Epithelial cell of esophagus (primary cell): ENCODE measurements around the gene ZNF600.
"Not testable (repeated sequence)": the region's sequence is repeated elsewhere in the genome, so short reads cannot be mapped to it uniquely, and the experiment has no call there.

Source experiments
- DNase-seq: peaks from one replicate; pipeline ENCODE4 v3.0.0; 2010; ENCODE audit warnings: low read depth
- H3K4me3 ChIP-seq: 2 replicates; pipeline ENCODE4 v1.5.1; 2011; ENCODE audit warnings: mild to moderate bottlenecking, low read length, control low read depth
- CTCF ChIP-seq: IDR thresholded peaks from 2 replicates; pipeline ENCODE4 v1.5.1; 2011; ENCODE audit warnings: low read depth, mild to moderate bottlenecking, low read length, control low read depth, inconsistent platforms; ENCODE audit not compliant: insufficient read depth; ENCODE audit errors: missing control alignments

ZNF600 gene

DNA sequence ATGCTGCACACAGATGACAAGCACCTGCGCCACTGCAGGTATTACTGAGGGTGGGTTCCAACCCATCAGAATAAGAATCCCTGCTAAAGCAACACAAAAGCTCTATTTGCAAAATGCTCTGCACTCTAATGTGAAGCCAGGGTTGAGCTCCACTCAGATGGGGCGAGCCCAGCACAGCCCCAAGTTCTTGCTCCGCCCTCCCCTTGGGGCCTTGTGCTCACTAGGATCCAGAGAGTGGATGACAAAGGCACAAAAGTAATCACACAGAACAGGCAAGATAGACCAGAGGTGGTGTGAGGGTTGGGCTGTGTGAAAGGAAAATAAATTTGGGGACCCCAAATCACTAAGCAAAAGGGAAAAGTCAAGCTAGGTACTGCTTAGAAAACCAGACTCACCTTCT lies 43.5 kb downstream of the ZNF600 start:
- no peak for DNase-seq
- TF ChIP-seq CTCF: no peak
- no peak overlapping the region for H3K4me3 ChIP-seq

DNA sequence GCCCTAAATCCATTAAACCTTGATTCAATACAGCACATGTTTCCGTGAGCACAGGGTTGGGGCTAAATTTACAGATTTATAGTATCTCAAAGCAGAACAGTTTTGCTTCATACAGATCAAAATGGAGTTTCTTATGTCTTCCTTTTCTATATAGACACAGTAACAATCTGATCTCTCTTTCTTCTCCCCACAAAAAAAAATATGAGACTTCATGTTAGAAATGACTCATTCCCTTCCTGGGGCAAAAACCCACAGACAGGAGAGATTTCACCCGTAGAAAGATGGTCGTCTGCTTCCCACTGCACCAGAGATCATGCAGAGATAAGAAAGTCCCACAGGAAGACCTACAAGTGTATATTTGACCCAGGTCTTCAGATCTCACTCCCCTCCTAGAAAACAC lies 44.1 kb downstream of the ZNF600 start:
- no peak for DNase-seq
- no peak overlapping the region for H3K4me3 ChIP-seq
- no peak for TF ChIP-seq CTCF

GRCh38 chr19:52741951-52742485 lies 44.6 kb downstream of the ZNF600 start:
- no peak for TF ChIP-seq CTCF
- no peak for DNase-seq
- no peak overlapping the region for H3K4me3 ChIP-seq

DNA sequence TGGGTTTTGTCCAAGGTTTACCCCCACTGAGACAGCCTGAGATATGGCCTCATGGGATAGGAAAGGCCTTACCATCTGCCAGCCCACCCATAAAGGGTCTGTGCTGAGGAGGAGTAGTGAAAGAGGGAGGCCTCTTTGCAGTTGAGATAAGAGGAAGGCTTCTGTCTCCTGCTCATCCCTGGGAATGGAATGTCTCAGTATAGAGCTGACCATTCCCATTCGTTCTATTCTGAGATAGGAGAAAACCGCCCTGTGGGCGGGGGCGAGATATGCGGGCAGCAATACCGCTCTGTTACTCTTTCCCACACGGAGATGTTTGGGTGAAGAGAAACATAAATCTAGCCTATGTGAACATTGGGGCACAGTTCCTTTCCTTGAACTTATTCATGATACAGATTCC lies 45.2 kb downstream of the ZNF600 start:
- H3K4me3 ChIP-seq, DNase-seq: not testable (repeated sequence)

DNA sequence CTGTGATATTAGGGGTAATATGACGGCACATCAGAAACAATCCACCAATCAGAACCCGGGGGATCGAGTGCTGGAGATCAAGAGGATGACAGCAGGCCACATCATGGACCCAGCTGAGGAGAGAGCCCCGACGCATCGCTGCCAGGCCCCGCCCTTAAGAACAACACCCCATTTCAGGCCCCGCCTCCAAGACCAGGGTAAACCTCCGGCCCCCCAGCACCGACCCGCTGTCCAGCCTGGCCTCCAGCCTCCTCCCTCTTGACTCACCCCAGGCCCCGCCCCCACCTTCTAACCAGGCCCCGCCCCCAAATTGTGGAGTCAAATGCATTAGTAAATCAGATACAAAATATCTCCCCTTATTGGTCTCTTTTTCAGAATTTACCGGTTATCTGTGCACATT lies 47.0 kb downstream of the ZNF600 start:
- DNase-seq: no peak
- no peak overlapping the region for H3K4me3 ChIP-seq
- TF ChIP-seq CTCF: no peak

GRCh38 chr19:52735734-52736133 lies 50.9 kb downstream of the ZNF600 start:
- no peak overlapping the region for H3K4me3 ChIP-seq
- DNase-seq: no peak
- TF ChIP-seq CTCF: no peak

DNA sequence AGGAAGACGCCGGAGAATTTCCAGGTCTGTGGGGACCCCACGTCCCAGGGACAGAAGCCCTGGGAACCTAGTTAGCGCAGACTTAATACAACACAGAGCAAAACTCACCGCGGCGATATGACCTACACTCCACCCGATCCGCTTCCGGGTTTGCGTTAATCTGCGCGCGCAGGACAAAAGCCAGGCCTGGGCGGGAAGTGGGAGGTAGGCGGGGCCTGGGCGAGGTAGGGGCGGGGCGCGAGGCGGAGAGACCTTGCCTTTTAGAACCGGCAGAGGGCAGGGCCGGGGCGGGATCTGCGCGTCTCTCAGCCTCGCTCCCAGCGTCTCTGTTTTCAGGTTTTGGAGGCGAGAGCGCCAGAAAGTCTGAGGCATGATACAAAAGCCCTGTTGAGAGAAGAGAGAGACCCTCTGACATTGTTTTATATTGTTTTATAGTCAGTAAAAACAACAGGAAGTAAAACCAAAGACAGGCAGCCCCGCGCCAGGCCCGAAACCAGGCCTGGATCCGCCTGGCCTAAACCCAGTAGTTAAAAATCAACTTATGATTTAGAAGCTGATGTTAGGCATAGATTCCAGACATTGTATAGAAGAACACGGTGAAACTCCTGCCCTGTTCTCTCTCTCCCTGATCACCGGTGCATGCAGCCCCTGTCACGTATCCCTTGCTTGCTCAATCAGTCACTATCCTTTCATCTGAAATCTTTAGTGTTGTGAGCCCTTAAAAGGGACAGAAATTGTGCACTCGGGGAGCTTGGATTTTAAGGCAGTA lies 51.5 kb downstream of the ZNF600 start, which contains the start of gene ZNF611:
Gene ZNF611, minus strand, starts transcription at position 152 of the 769 bp plus-strand sequence. CDS start 19,150 bp downstream, outside the sequence.
- TF ChIP-seq CTCF: peak; percentile 66
- H3K4me3 ChIP-seq: peak within 1 kb of the TSS; percentile 93
- peak; percentile 97 for DNase-seq
